Ureter (tissue), 1 donor: Measurements from ENCODE around the gene CGB3. TPM values are rescaled to one million over a fixed set of nuclear protein-coding genes. Genes with fewer than 3 reads are reported as not detected.
"Not testable (repeated sequence)": the region's sequence is repeated elsewhere in the genome, so short reads cannot be mapped to it uniquely, and the experiment has no call there.

ENCODE experiments used
- DNase-seq: peaks from one replicate; pipeline ENCODE4 v3.0.0-alpha.2; 2020; ENCODE audit warnings: low spot score
- total RNA-seq: library from RNA; stranded (reverse); gene quantifications from one replicate; pipeline ENCODE4 v1.2.4, GENCODE V29; 2023
- donor health status: DM: yes; HTN: yes; CAD: no.

Gene CGB3
- total RNA-seq, 1 donor from 2014 or later, result not detected

GRCh38 chr19:49042666-49043065, 18.5 kb upstream of the CGB3 start:
- DNase-seq, result not testable (repeated sequence)

- no peak for DNase-seq
These were observed 18.0 kb upstream of the CGB3 start for GRCh38 chr19:49042177-49042576.

- DNase-seq, result not testable (repeated sequence)
These were observed 15.6 kb upstream of the CGB3 start for GRCh38 chr19:49039736-49040135.

- DNase-seq, result not testable (repeated sequence)
These were observed 14.6 kb upstream of the CGB3 start for GRCh38 chr19:49038557-49039276.

GRCh38 chr19:49038111-49038510, 14.0 kb upstream of the CGB3 start:
- not testable (repeated sequence) for DNase-seq

GRCh38 chr19:49036815-49037214, 12.7 kb upstream of the CGB3 start, which contains the start of gene CGB1:
CGB1 (minus strand) TSS chr19:49036895; CDS start chr19:49036711, 184 bp downstream.
- DNase-seq, result not testable (repeated sequence)

- DNase-seq, result not testable (repeated sequence)
These were observed 7.6 kb upstream of the CGB3 start, which contains the start of gene CGB2 for GRCh38 chr19:49031642-49032301. CGB2 (plus strand) TSS chr19:49031890; CDS start chr19:49032096, 206 bp downstream.

- not testable (repeated sequence) for DNase-seq
These were observed 6.2 kb upstream of the CGB3 start for GRCh38 chr19:49030323-49030722.

GRCh38 chr19:49029749-49030148, 5.6 kb upstream of the CGB3 start:
- DNase-seq, result not testable (repeated sequence)

- DNase-seq, result not testable (repeated sequence)
These were observed 4.6 kb upstream of the CGB3 start for GRCh38 chr19:49028686-49029085.

- not testable (repeated sequence) for DNase-seq
These were observed 1.5 kb upstream of the CGB3 start for GRCh38 chr19:49025599-49025998.

GRCh38 chr19:49025088-49025487, 955 bp upstream of the CGB3 start:
- DNase-seq, result not testable (repeated sequence)

GRCh38 chr19:49022116-49022515, 2.0 kb downstream of the CGB3 start:
- no peak for DNase-seq

- no peak for DNase-seq
These were observed 2.9 kb downstream of the CGB3 start for GRCh38 chr19:49020931-49021895.

- no peak for DNase-seq
These were observed 3.8 kb downstream of the CGB3 start for GRCh38 chr19:49020342-49020741.

GRCh38 chr19:49019242-49019932, 4.7 kb downstream of the CGB3 start:
- peak; percentile 60 for DNase-seq

GRCh38 chr19:49018388-49019241, 5.5 kb downstream of the CGB3 start:
- DNase-seq, result not testable (repeated sequence)

- DNase-seq, result no peak
These were observed 6.3 kb downstream of the CGB3 start for GRCh38 chr19:49017666-49018351.

- no peak for DNase-seq
These were observed 7.0 kb downstream of the CGB3 start, which contains the start of gene LHB for GRCh38 chr19:49017041-49017665. LHB (minus strand) TSS chr19:49017091; CDS start chr19:49017081, 10 bp downstream.
